ENCODE data around the gene EXO1.

The EXO1 gene

DNA sequence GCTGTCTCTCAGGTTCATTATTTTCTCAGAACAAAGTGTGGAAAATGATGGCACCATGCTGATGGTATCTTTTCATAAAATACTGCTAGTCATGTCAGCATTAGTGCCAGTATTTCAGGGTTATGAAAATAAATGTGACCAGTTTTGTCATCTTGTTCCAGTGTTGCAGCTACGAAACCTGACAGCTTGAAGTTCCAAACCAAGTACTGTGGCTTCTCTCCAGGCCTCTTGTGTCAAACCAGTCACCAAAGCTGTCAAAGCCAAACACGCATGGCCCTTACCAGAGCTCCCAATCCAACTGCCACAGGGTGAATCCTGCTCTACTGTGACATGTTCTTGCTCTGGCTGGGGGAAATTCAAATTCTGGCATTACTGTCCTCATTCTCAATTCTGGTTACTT, 20.7 kb upstream of the EXO1 start:
- TF ChIP-seq ZNF335 (tag by site-specific recombination; conservative IDR thresholded peaks at IDR 0.05) (no peak), TRIM28 (IDR thresholded peaks at IDR 0.05; ENCODE audit: borderline replicate concordance, low read length) (no peak), SP3 (tag by site-specific recombination; IDR thresholded peaks at IDR 0.05) (no peak), ZFP69B (tag by site-specific recombination; IDR thresholded peaks at IDR 0.05) (no peak), YY1 (tag by site-specific recombination; IDR thresholded peaks at IDR 0.05) (no peak), KLF8 (tag by site-specific recombination; IDR thresholded peaks at IDR 0.05) (no peak)
- TF ChIP-seq, protein P1, sequence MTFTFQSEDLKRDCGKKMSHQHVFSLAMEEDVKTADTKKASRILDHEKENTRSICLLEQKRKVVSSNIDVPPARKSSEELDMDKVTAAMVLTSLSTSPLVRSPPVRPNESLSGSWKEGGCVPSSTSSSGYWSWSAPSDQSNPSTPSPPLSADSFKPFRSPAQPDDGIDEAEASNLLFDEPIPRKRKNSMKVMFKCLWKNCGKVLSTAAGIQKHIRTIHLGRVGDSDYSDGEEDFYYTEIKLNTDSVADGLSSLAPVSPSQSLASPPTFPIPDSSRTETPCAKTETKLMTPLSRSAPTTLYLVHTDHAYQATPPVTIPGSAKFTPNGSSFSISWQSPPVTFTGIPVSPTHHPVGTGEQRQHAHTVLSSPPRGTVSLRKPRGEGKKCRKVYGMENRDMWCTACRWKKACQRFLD (tag by site-specific recombination; IDR thresholded peaks at IDR 0.05) = no peak
- H3K36me3 ChIP-seq (ENCODE audit: control insufficient read depth in 2 of 2, insufficient read depth in 1 of 2, low read length in 2 of 2) = no peaks in the 10 kb centered on the region
- no peak overlapping the region for H3K4me3 ChIP-seq (ENCODE audit: low read depth, low read length)
- ChIA-PET CTCF (no interaction called here), POLR2A (no interaction called here)
- no peak overlapping the region for H3K27ac ChIP-seq (ENCODE audit: extremely low read depth, low read depth, low read length)
- H3K4me1 ChIP-seq (ENCODE audit: control insufficient read depth, insufficient read depth, low read length) = no peaks in the 10 kb centered on the region
- H3K9me3 ChIP-seq (ENCODE audit: control insufficient read depth, insufficient read depth, low read depth, low read length) = no peaks in the 10 kb centered on the region

DNA sequence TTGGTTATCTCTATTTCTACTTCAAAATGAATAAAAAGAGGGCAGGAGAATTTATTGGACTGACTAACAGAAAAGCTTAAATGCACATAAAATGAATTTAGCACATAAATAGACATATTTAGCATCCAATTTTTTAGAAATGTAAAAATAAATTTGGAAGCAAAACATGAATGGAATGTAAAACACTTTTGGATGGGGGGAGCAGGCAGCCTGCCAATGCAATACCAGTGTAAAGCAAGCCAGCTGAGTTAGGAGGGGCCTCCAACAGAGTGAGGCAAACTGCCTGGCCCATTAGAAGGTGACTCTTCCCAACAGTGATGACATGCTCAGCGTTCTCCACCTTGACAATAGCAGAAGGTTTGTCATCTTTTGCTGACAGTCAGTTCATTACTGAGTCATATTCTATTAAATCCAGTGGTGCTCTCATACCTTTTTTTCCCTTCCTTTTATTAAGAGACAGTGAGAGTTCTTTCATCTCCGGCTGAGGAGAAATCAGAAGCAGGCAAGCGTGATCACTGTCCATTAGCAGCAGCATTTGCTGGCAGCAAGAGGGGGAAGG, 19.5 kb upstream of the EXO1 start:
- Histone ChIP-seq H3K4me3 (ENCODE audit: low read depth, low read length) (no peak overlapping the region), H3K9me3 (ENCODE audit: control insufficient read depth, insufficient read depth, low read depth, low read length) (no peaks in the 10 kb centered on the region), H3K36me3 (ENCODE audit: control insufficient read depth in 2 of 2, insufficient read depth in 1 of 2, low read length in 2 of 2) (no peaks in the 10 kb centered on the region), H3K4me1 (ENCODE audit: control insufficient read depth, insufficient read depth, low read length) (no peaks in the 10 kb centered on the region), H3K27ac (ENCODE audit: extremely low read depth, low read depth, low read length) (no peak overlapping the region)
- ChIA-PET CTCF (interaction anchor here (0.6 to 1.0 kb wide), 2 partner anchors 59 to 68 kb away, joined by 3 to 7 read pairs; no protein-coding TSS in a partner anchor), POLR2A (no interaction called here)
- TF ChIP-seq, protein P2, sequence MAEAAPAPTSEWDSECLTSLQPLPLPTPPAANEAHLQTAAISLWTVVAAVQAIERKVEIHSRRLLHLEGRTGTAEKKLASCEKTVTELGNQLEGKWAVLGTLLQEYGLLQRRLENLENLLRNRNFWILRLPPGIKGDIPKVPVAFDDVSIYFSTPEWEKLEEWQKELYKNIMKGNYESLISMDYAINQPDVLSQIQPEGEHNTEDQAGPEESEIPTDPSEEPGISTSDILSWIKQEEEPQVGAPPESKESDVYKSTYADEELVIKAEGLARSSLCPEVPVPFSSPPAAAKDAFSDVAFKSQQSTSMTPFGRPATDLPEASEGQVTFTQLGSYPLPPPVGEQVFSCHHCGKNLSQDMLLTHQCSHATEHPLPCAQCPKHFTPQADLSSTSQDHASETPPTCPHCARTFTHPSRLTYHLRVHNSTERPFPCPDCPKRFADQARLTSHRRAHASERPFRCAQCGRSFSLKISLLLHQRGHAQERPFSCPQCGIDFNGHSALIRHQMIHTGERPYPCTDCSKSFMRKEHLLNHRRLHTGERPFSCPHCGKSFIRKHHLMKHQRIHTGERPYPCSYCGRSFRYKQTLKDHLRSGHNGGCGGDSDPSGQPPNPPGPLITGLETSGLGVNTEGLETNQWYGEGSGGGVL (tag by site-specific recombination; IDR thresholded peaks at IDR 0.05) = no peak
- TF ChIP-seq, protein P3, sequence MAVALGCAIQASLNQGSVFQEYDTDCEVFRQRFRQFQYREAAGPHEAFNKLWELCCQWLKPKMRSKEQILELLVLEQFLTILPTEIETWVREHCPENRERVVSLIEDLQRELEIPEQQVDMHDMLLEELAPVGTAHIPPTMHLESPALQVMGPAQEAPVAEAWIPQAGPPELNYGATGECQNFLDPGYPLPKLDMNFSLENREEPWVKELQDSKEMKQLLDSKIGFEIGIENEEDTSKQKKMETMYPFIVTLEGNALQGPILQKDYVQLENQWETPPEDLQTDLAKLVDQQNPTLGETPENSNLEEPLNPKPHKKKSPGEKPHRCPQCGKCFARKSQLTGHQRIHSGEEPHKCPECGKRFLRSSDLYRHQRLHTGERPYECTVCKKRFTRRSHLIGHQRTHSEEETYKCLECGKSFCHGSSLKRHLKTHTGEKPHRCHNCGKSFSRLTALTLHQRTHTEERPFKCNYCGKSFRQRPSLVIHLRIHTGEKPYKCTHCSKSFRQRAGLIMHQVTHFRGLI (tag by site-specific recombination; IDR thresholded peaks at IDR 0.05) = no peak
- TF ChIP-seq ZNF76 (tag by site-specific recombination; IDR thresholded peaks at IDR 0.05; ENCODE audit: borderline replicate concordance, low read depth) = no peak
- TF ChIP-seq ZNF133 (tag by site-specific recombination; IDR thresholded peaks at IDR 0.05) = no peak
- TF ChIP-seq, protein P4, sequence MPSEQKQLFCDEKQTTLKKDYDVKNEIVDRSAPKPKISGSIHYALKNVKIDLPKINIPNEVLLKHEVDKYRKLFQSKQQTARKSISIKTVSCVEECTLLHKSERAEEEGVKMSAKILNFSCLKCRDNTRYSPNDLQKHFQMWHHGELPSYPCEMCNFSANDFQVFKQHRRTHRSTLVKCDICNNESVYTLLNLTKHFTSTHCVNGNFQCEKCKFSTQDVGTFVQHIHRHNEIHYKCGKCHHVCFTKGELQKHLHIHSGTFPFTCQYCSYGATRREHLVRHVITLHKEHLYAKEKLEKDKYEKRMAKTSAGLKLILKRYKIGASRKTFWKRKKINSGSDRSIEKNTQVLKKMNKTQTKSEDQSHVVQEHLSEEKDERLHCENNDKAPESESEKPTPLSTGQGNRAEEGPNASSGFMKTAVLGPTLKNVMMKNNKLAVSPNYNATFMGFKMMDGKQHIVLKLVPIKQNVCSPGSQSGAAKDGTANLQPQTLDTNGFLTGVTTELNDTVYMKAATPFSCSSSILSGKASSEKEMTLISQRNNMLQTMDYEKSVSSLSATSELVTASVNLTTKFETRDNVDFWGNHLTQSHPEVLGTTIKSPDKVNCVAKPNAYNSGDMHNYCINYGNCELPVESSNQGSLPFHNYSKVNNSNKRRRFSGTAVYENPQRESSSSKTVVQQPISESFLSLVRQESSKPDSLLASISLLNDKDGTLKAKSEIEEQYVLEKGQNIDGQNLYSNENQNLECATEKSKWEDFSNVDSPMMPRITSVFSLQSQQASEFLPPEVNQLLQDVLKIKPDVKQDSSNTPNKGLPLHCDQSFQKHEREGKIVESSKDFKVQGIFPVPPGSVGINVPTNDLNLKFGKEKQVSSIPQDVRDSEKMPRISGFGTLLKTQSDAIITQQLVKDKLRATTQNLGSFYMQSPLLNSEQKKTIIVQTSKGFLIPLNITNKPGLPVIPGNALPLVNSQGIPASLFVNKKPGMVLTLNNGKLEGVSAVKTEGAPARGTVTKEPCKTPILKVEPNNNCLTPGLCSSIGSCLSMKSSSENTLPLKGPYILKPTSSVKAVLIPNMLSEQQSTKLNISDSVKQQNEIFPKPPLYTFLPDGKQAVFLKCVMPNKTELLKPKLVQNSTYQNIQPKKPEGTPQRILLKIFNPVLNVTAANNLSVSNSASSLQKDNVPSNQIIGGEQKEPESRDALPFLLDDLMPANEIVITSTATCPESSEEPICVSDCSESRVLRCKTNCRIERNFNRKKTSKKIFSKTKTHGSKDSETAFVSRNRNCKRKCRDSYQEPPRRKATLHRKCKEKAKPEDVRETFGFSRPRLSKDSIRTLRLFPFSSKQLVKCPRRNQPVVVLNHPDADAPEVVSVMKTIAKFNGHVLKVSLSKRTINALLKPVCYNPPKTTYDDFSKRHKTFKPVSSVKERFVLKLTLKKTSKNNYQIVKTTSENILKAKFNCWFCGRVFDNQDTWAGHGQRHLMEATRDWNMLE (tag by site-specific recombination; conservative IDR thresholded peaks at IDR 0.05; ENCODE audit: low read depth) = no peak
- TF ChIP-seq, protein P5, sequence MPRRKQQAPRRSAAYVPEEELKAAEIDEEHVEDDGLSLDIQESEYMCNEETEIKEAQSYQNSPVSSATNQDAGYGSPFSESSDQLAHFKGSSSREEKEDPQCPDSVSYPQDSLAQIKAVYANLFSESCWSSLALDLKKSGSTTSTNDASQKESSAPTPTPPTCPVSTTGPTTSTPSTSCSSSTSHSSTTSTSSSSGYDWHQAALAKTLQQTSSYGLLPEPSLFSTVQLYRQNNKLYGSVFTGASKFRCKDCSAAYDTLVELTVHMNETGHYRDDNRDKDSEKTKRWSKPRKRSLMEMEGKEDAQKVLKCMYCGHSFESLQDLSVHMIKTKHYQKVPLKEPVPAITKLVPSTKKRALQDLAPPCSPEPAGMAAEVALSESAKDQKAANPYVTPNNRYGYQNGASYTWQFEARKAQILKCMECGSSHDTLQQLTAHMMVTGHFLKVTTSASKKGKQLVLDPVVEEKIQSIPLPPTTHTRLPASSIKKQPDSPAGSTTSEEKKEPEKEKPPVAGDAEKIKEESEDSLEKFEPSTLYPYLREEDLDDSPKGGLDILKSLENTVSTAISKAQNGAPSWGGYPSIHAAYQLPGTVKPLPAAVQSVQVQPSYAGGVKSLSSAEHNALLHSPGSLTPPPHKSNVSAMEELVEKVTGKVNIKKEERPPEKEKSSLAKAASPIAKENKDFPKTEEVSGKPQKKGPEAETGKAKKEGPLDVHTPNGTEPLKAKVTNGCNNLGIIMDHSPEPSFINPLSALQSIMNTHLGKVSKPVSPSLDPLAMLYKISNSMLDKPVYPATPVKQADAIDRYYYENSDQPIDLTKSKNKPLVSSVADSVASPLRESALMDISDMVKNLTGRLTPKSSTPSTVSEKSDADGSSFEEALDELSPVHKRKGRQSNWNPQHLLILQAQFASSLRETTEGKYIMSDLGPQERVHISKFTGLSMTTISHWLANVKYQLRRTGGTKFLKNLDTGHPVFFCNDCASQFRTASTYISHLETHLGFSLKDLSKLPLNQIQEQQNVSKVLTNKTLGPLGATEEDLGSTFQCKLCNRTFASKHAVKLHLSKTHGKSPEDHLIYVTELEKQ (tag by site-specific recombination; IDR thresholded peaks at IDR 0.05; ENCODE audit: borderline replicate concordance) = 0 out of 2 replicates have a peak, but pooled peaks have one; percentile 14
- TF ChIP-seq, protein P6, sequence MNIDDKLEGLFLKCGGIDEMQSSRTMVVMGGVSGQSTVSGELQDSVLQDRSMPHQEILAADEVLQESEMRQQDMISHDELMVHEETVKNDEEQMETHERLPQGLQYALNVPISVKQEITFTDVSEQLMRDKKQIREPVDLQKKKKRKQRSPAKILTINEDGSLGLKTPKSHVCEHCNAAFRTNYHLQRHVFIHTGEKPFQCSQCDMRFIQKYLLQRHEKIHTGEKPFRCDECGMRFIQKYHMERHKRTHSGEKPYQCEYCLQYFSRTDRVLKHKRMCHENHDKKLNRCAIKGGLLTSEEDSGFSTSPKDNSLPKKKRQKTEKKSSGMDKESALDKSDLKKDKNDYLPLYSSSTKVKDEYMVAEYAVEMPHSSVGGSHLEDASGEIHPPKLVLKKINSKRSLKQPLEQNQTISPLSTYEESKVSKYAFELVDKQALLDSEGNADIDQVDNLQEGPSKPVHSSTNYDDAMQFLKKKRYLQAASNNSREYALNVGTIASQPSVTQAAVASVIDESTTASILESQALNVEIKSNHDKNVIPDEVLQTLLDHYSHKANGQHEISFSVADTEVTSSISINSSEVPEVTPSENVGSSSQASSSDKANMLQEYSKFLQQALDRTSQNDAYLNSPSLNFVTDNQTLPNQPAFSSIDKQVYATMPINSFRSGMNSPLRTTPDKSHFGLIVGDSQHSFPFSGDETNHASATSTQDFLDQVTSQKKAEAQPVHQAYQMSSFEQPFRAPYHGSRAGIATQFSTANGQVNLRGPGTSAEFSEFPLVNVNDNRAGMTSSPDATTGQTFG (tag by site-specific recombination; IDR thresholded peaks at IDR 0.05; ENCODE audit: borderline replicate concordance) = no peak
- TF ChIP-seq PRDM1 (tag by site-specific recombination; IDR thresholded peaks at IDR 0.05) = peak; percentile 91
- TF ChIP-seq ZNF335 (tag by site-specific recombination; conservative IDR thresholded peaks at IDR 0.05) = peak; percentile 46
- 0 out of 2 replicates have a peak, but pooled peaks have one; percentile 14 for TF ChIP-seq ZNF629 (tag by site-specific recombination; IDR thresholded peaks at IDR 0.05)
- TF ChIP-seq ZNF707 (tag by site-specific recombination; IDR thresholded peaks at IDR 0.05) = no peak

All from HEK293 (cell line).